OCI-LY3 (cell line): ENCODE data around the gene VRK3.
"Not testable (repeated sequence)": the region's sequence is repeated elsewhere in the genome, so short reads cannot be mapped to it uniquely, and the experiment has no call there.

ENCODE experiments used
- H2AFZ ChIP-seq: fragments of 200-600, 300-600 bp; shearing (Covaris generic); 2 replicates; pipeline ENCODE4 v1.6.0; 2014; ENCODE audit warnings: antibody characterized with exemption, low read depth, low read length
- H3K27ac ChIP-seq: fragments of 200-600, 300-600 bp; sonication (generic); 2 replicates; pipeline ENCODE4 v1.5.1; 2014; ENCODE audit warnings: mild to moderate bottlenecking, low read length, moderate library complexity, mixed read lengths
- H3K27me3 ChIP-seq: fragments of 200-600, 300-600 bp; sonication (generic); 2 replicates; pipeline ENCODE4 v1.6.1; 2014; ENCODE audit warnings: low read depth, low read length, mixed read lengths
- H3K36me3 ChIP-seq: fragments of 200-600, 300-600 bp; sonication (generic); replicated peaks from 2 replicates; pipeline ENCODE3; 2014; ENCODE audit warnings: low read depth, low read length, mixed read lengths
- H3K4me1 ChIP-seq: fragments of 300-600, 200-600 bp; sonication (generic); 2 replicates; pipeline ENCODE4 v1.6.1; 2014; ENCODE audit warnings: low read length, mixed read lengths
- H3K4me2 ChIP-seq: fragments of 200-600, 300-600 bp; sonication (generic); 2 replicates; pipeline ENCODE4 v1.6.1; 2014; ENCODE audit warnings: low read length, mixed read lengths
- H3K4me3 ChIP-seq: fragments of 300-600, 200-600 bp; sonication (generic); 2 replicates; pipeline ENCODE4 v1.5.1; 2014; ENCODE audit warnings: antibody characterized with exemption, mild to moderate bottlenecking, low read length, moderate library complexity
- H3K79me2 ChIP-seq: fragments of 300-600, 200-600 bp; shearing (Covaris generic); 2 replicates; pipeline ENCODE4 v1.6.1; 2014; ENCODE audit warnings: mild to moderate bottlenecking, low read length, mixed read lengths
- H3K9ac ChIP-seq: fragments of 300-600, 200-600 bp; shearing (Covaris generic); 2 replicates; pipeline ENCODE4 v1.6.0; 2014; ENCODE audit warnings: mild to moderate bottlenecking, low read length, moderate library complexity
- H3K9me3 ChIP-seq: fragments of 200-600, 300-600 bp; shearing (Covaris generic); 2 replicates; pipeline ENCODE4 v1.6.1; 2014; ENCODE audit warnings: low read length, mixed read lengths; ENCODE audit not compliant: insufficient read depth
- H4K20me1 ChIP-seq: fragments of 200-600, 300-600 bp; sonication (generic); 2 replicates; pipeline ENCODE4 v1.6.1; 2016; ENCODE audit warnings: low read length, mixed read lengths; ENCODE audit not compliant: insufficient read depth
- CTCF ChIP-seq: fragments of 200-600, 300-600 bp; sonication (generic); IDR thresholded peaks from 2 replicates; pipeline ENCODE4 v1.5.1; 2014; ENCODE audit warnings: antibody characterized with exemption, low read length, low read depth
- EZH2phosphoT487 ChIP-seq: fragments of 200-600 bp; shearing (Covaris generic); IDR thresholded peaks from 2 replicates; pipeline ENCODE4 v1.6.1; 2018; ENCODE audit warnings: antibody characterized with exemption, mixed run types, low read depth

VRK3 gene

GRCh38 chr19:50053119-50053518, 27.9 kb upstream of the VRK3 start:
- Histone ChIP-seq H4K20me1 (peaks cover 5% of the 10 kb centered on the region; the same call in 1 of the 2 replicates), H3K4me2 (no peak overlapping the region), H2AFZ (no peak overlapping the region), H3K4me1 (no peaks in the 10 kb centered on the region), H3K9ac (no peak overlapping the region), H3K4me3 (no peak overlapping the region), H3K27me3 (no peaks in the 10 kb centered on the region), H3K79me2 (no peaks in the 10 kb centered on the region), H3K9me3 (no peaks in the 10 kb centered on the region), H3K36me3 (peaks cover 11% of the 10 kb centered on the region), H3K27ac (no peak overlapping the region)
- no peak for TF ChIP-seq EZH2phosphoT487
- TF ChIP-seq CTCF = no peak

- H2AFZ ChIP-seq = no peak overlapping the region
- H3K27ac ChIP-seq = no peak overlapping the region
- no peak overlapping the region for H3K4me3 ChIP-seq
- H3K4me2 ChIP-seq = no peak overlapping the region
- no peaks in the 10 kb centered on the region for H3K79me2 ChIP-seq
- H3K27me3 ChIP-seq = no peaks in the 10 kb centered on the region
- H3K9ac ChIP-seq = no peak overlapping the region
- H4K20me1 ChIP-seq = peaks cover 10% of the 10 kb centered on the region
- H3K36me3 ChIP-seq = peaks cover 22% of the 10 kb centered on the region
- no peaks in the 10 kb centered on the region for H3K9me3 ChIP-seq
- no peak for TF ChIP-seq EZH2phosphoT487
- no peak for TF ChIP-seq CTCF
- H3K4me1 ChIP-seq = no peaks in the 10 kb centered on the region
These were observed 26.8 kb upstream of the VRK3 start for GRCh38 chr19:50051964-50052363.

GRCh38 chr19:50051228-50051895, 26.2 kb upstream of the VRK3 start:
- not testable (repeated sequence) for H3K9me3 ChIP-seq, H3K4me3 ChIP-seq, H2AFZ ChIP-seq

GRCh38 chr19:50050406-50051227, 25.4 kb upstream of the VRK3 start:
- peaks cover 10% of the 10 kb centered on the region for H4K20me1 ChIP-seq
- no peak overlapping the region for H3K4me2 ChIP-seq
- no peak overlapping the region for H3K4me3 ChIP-seq
- H3K4me1 ChIP-seq = no peaks in the 10 kb centered on the region
- H2AFZ ChIP-seq = no peak overlapping the region
- no peaks in the 10 kb centered on the region for H3K79me2 ChIP-seq
- H3K9ac ChIP-seq = no peak overlapping the region
- H3K27ac ChIP-seq = no peak overlapping the region
- TF ChIP-seq CTCF (no peak), EZH2phosphoT487 (no peak)
- H3K36me3 ChIP-seq = peaks cover 36% of the 10 kb centered on the region
- H3K27me3 ChIP-seq = no peaks in the 10 kb centered on the region
- no peaks in the 10 kb centered on the region for H3K9me3 ChIP-seq

More at GRCh38 chr19:50051228-50051895, 26.2 kb upstream of the VRK3 start:
- H3K27ac ChIP-seq, H3K79me2 ChIP-seq, H3K9ac ChIP-seq, H3K4me1 ChIP-seq, H3K4me2 ChIP-seq, H3K27me3 ChIP-seq: not testable (repeated sequence)
- Histone ChIP-seq H3K36me3 (peaks cover 28% of the 10 kb centered on the region), H4K20me1 (peaks cover 10% of the 10 kb centered on the region)
